HCT116 (cell line): ENCODE measurements around the gene PRKN. TPM values are rescaled to one million over a fixed set of nuclear protein-coding genes. Genes with fewer than 3 reads are reported as not detected.

Experiments used
- ATAC-seq: fragments of 200-7000 bp; cut with Tn5 transposase; 2 replicates; pipeline ENCODE4 v1.9.1; 2020; ENCODE audit warnings: mild to moderate bottlenecking, moderate library complexity
- BruUV-seq: library from RNA; stranded (reverse); fragments of 400-500 nt; replicated peaks from 2 replicates; lab custom pipeline; 2021; lab: Mats Ljungman, UMichigan
- CTCF ChIA-PET: fragments of 300-600 bp; sonication (Branson Sonifier 250); formaldehyde crosslinking; loops from one replicate; lab custom pipeline; 2021; ENCODE audit warnings: antibody characterized with exemption; lab: Charles Lee
- POLR2A ChIA-PET: fragments of 300-600, 350-600 bp; sonication (Branson Sonifier 250); formaldehyde crosslinking; loops from one replicate; lab custom pipeline; 2021; ENCODE audit warnings: antibody characterized with exemption; lab: Charles Lee
- RAD21 ChIA-PET, 2 experiments: fragments of 300-600 bp; sonication (Branson Sonifier 250); formaldehyde crosslinking; loops; one replicate each; lab custom pipeline; 2023; ENCODE audit warnings: low total read pairs in 2 of 2; ENCODE audit not compliant: uncharacterized antibody in 2 of 2, unreplicated experiment in 2 of 2, low non-redundant PET in 1 of 2; lab: Charles Lee
- DNase-seq: peaks from one replicate; pipeline ENCODE4 v3.0.0-alpha.2; 2010; ENCODE audit warnings: low read depth, low spot score
- H2AFZ ChIP-seq: fragments of 200-600 bp; shearing (Covaris generic), sonication (generic); 2 replicates; pipeline ENCODE4 v1.6.1; 2017; ENCODE audit warnings: low read depth, mixed run types, mixed read lengths, antibody characterized with exemption, low read length; ENCODE audit not compliant: poor library complexity, severe bottlenecking
- H3K27ac ChIP-seq: 2 replicates; pipeline ENCODE4 v1.5.1; 2012; ENCODE audit warnings: low read depth, low read length
- H3K27me3 ChIP-seq: fragments of 200-600 bp; sonication (generic); 2 replicates; pipeline ENCODE4 v1.6.1; 2016; ENCODE audit warnings: mixed run types, low read length, mixed read lengths; ENCODE audit not compliant: insufficient read depth
- H3K36me3 ChIP-seq, 2 experiments: fragments of 200-500 bp in 1 of 2; fragments of 200-600 bp in 1 of 2; sonication (Bioruptor generic) in 1 of 2; sonication (generic) in 1 of 2; 2 replicates each; pipeline versions ENCODE4 v1.5.1 to v1.6.1; 2014 to 2016; ENCODE audit warnings: low read length in 2 of 2, inconsistent platforms in 1 of 2, mixed read lengths in 1 of 2, mixed run types in 1 of 2; ENCODE audit not compliant: insufficient read depth in 2 of 2, control insufficient read depth in 1 of 2
- H3K4me1 ChIP-seq, 2 experiments: fragments of 200-600 bp in 1 of 2; sonication (generic) in 1 of 2; 2 replicates each; pipeline versions ENCODE4 v1.5.1 to v1.6.1; 2012 to 2017; ENCODE audit warnings: low read length in 2 of 2, inconsistent platforms in 1 of 2, mild to moderate bottlenecking in 1 of 2, mixed read lengths in 1 of 2, mixed run types in 1 of 2, moderate library complexity in 1 of 2; ENCODE audit not compliant: insufficient read depth in 2 of 2, control insufficient read depth in 1 of 2
- H3K4me2 ChIP-seq: fragments of 200-600 bp; sonication (generic); 2 replicates; pipeline ENCODE4 v1.6.1; 2017; ENCODE audit warnings: mixed run types, low read length, mixed read lengths
- H3K4me3 ChIP-seq, 2 experiments: fragments of 200-600 bp in 1 of 2; sonication (generic) in 1 of 2; replicated peaks in 1 of 2; 2 replicates each; pipeline ENCODE4 v1.5.1; 2011 to 2016; ENCODE audit warnings: low read length in 2 of 2, control low read depth in 1 of 2, low read depth in 1 of 2, mild to moderate bottlenecking in 1 of 2, mixed read lengths in 1 of 2, mixed run types in 1 of 2
- H3K79me2 ChIP-seq: fragments of 200-600 bp; sonication (generic); 2 replicates; pipeline ENCODE4 v1.6.1; 2017; ENCODE audit warnings: mild to moderate bottlenecking, mixed run types, low read length, moderate library complexity, mixed read lengths; ENCODE audit not compliant: insufficient read depth
- H3K9ac ChIP-seq: fragments of 200-600 bp; sonication (generic); 2 replicates; pipeline ENCODE4 v1.6.1; 2016; ENCODE audit warnings: low read length, mixed read lengths
- H3K9me2 ChIP-seq: fragments of 200-600 bp; sonication (generic), shearing (Covaris generic); 2 replicates; pipeline ENCODE4 v1.6.1; 2017; ENCODE audit warnings: mixed run types, mild to moderate bottlenecking, moderate library complexity; ENCODE audit not compliant: insufficient read depth
- H3K9me3 ChIP-seq, 2 experiments: fragments of 200-500 bp in 1 of 2; fragments of 200-600 bp in 1 of 2; sonication (Bioruptor generic) in 1 of 2; sonication (generic) in 1 of 2; 2 replicates each; pipeline ENCODE4 v1.6.1; 2014 to 2017; ENCODE audit warnings: low read length in 2 of 2, mixed read lengths in 2 of 2, inconsistent platforms in 1 of 2, low read depth in 1 of 2, mild to moderate bottlenecking in 1 of 2, mixed run types in 1 of 2, moderate library complexity in 1 of 2; ENCODE audit not compliant: control insufficient read depth in 1 of 2, insufficient read depth in 1 of 2
- H4K20me1 ChIP-seq: fragments of 200-600 bp; sonication (generic), shearing (Covaris generic); 2 replicates; pipeline ENCODE4 v1.6.1; 2017; ENCODE audit warnings: mixed run types, mild to moderate bottlenecking, moderate library complexity; ENCODE audit not compliant: insufficient read depth
- CBX3 ChIP-seq: IDR thresholded peaks from 2 replicates; pipeline ENCODE4 v1.6.1; 2012; ENCODE audit warnings: low read depth
- CEBPB ChIP-seq: IDR thresholded peaks from 2 replicates; pipeline ENCODE4 v1.6.1; 2012; ENCODE audit warnings: low read depth
- CTCF ChIP-seq, 3 experiments: fragments of 200-600 bp in 1 of 3; sonication (generic) in 1 of 3; IDR thresholded peaks in 2 of 3; conservative IDR thresholded peaks in 1 of 3; 2 replicates each; pipeline ENCODE4 v1.5.1; 2012 to 2017; ENCODE audit warnings: low read depth in 2 of 3, low read length in 2 of 3, antibody characterized with exemption in 1 of 3, borderline replicate concordance in 1 of 3, control low read depth in 1 of 3, mild to moderate bottlenecking in 1 of 3, mixed read lengths in 1 of 3, mixed run types in 1 of 3, moderate library complexity in 1 of 3; ENCODE audit not compliant: insufficient read depth in 1 of 3
- EGR1 ChIP-seq: IDR thresholded peaks from 2 replicates; pipeline ENCODE4 v1.6.1; 2012; ENCODE audit warnings: low read depth
- EZH2 ChIP-seq: fragments of 200-600 bp; sonication (generic); IDR thresholded peaks from 2 replicates; pipeline ENCODE4 v1.6.1; 2017; ENCODE audit warnings: antibody characterized with exemption, mixed run types
- EZH2phosphoT487 ChIP-seq: fragments of 200-600 bp; IDR thresholded peaks from 2 replicates; pipeline ENCODE4 v1.6.1; 2018; ENCODE audit warnings: antibody characterized with exemption, borderline replicate concordance
- FOSL1 ChIP-seq: IDR thresholded peaks from 2 replicates; pipeline ENCODE4 v1.6.1; 2012; ENCODE audit warnings: low read depth
- POLR2AphosphoS5 ChIP-seq: IDR thresholded peaks from 2 replicates; pipeline ENCODE4 v1.6.1; 2011; ENCODE audit warnings: mild to moderate bottlenecking, low read depth, low read length, moderate library complexity
- RAD21 ChIP-seq: IDR thresholded peaks from 2 replicates; pipeline ENCODE4 v1.6.1; 2012; ENCODE audit warnings: low read depth, mild to moderate bottlenecking
- REST ChIP-seq: IDR thresholded peaks from 2 replicates; pipeline ENCODE4 v1.6.1; 2012; ENCODE audit warnings: low read depth
- SIN3A ChIP-seq: IDR thresholded peaks from 2 replicates; pipeline ENCODE4 v1.6.1; 2012; ENCODE audit warnings: low read depth
- SP1 ChIP-seq: IDR thresholded peaks from 2 replicates; pipeline ENCODE4 v1.6.1; 2012; ENCODE audit warnings: low read depth
- SRF ChIP-seq: IDR thresholded peaks from 2 replicates; pipeline ENCODE4 v1.6.1; 2012; ENCODE audit warnings: low read depth
- TCF7L2 ChIP-seq: IDR thresholded peaks from 2 replicates; pipeline ENCODE4 v1.7.0; 2011; ENCODE audit warnings: borderline replicate concordance, inconsistent platforms; ENCODE audit not compliant: insufficient read depth, insufficient read length; ENCODE audit errors: extremely low read depth
- YY1 ChIP-seq: IDR thresholded peaks from 2 replicates; pipeline ENCODE4 v1.6.1; 2011; ENCODE audit warnings: low read length, low read depth, moderate library complexity, mild to moderate bottlenecking; ENCODE audit not compliant: insufficient replicate concordance; ENCODE audit errors: extremely low read depth
- ZBTB33 ChIP-seq: IDR thresholded peaks from 2 replicates; pipeline ENCODE4 v1.6.1; 2011; ENCODE audit warnings: mild to moderate bottlenecking, low read length, moderate library complexity; ENCODE audit not compliant: insufficient replicate concordance; ENCODE audit errors: extremely low read depth
- ZFX ChIP-seq: fragments of 450-650 bp; IDR thresholded peaks from 2 replicates; pipeline ENCODE4 v1.6.1; 2017
- ZNF274 ChIP-seq: fragments of 200-500 bp; sonication (Bioruptor generic); IDR thresholded peaks from 2 replicates; pipeline ENCODE4 v1.6.1; 2014; ENCODE audit warnings: mild to moderate bottlenecking, low read depth, low read length, inconsistent platforms
- intact Hi-C: fragments of 100-400 bp; cut with micrococcal nuclease; formaldehyde crosslinking; loops from 2 replicates; pipeline ENCODE4 v1.10.0; 2022
- total RNA-seq: library from RNA; stranded (reverse); gene quantifications from one replicate; pipeline ENCODE4 v1.2.1, GENCODE V29; 2021; ENCODE audit not compliant: unreplicated experiment
- TF ChIP-seq, protein P1 (sequence below): IDR thresholded peaks from 2 replicates; pipeline ENCODE4 v1.6.1; 2012
- TF ChIP-seq, protein P2 (sequence below): IDR thresholded peaks from 2 replicates; pipeline ENCODE4 v1.6.1; 2012

PRKN gene
- total RNA-seq, 1 experiment from 2014 or later, result 2.6 TPM

DNA sequence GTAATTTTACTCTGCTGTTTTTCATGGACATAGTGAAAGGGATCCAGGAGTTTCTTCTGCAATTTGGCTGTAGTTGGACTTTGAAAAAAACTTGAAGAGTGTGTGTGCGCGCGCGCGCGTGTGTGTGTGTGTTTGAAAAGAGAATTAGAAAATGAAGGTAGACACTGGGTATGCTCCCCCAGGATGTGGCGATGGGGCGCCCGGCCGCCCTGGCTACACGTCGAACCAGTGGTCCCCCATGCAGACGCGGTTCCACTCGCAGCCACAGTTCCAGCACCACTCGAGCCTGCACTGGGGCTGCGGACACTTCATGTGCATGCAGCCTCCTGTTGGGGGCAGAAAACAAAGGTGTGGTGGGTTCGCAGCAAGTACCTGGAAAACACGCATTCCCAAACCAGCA is 1377.7 kb downstream of the PRKN start:
- H3K79me2 ChIP-seq, result no peaks in the 10 kb centered on the region
- BruUV-seq, result no TSS peak
- ATAC-seq, result no peak
- no peaks in the 10 kb centered on the region for H3K27me3 ChIP-seq
- H3K9me3 ChIP-seq, result no peaks in the 10 kb centered on the region
- DNase-seq, result no peak
- no peak for TF ChIP-seq EZH2
- TF ChIP-seq, protein P1, sequence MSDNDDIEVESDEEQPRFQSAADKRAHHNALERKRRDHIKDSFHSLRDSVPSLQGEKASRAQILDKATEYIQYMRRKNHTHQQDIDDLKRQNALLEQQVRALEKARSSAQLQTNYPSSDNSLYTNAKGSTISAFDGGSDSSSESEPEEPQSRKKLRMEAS, result no peak
- TF ChIP-seq, protein P2, sequence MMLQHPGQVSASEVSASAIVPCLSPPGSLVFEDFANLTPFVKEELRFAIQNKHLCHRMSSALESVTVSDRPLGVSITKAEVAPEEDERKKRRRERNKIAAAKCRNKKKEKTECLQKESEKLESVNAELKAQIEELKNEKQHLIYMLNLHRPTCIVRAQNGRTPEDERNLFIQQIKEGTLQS, result no peak
- TF ChIP-seq REST, result no peak
- no peak for TF ChIP-seq POLR2AphosphoS5
- TF ChIP-seq EGR1, result no peak
- no peak for TF ChIP-seq SIN3A
- no peak for TF ChIP-seq SP1
- TF ChIP-seq ZNF274, result no peak
- no peak for TF ChIP-seq EZH2phosphoT487
- TF ChIP-seq ZBTB33, result no peak
- TF ChIP-seq FOSL1, result no peak
- TF ChIP-seq ZFX, result no peak
- TF ChIP-seq CEBPB, result no peak
- no peak for TF ChIP-seq CTCF (IDR thresholded peaks at IDR 0.05 in 2 of 3, conservative IDR thresholded peaks at IDR 0.05 in 1 of 3; ENCODE audit: borderline replicate concordance in 1 of 3, insufficient read depth in 1 of 3, low read depth in 2 of 3, low read length in 2 of 3)
- no peak for TF ChIP-seq RAD21
- no peak for TF ChIP-seq TCF7L2
- TF ChIP-seq CBX3, result no peak
- TF ChIP-seq SRF, result no peak
- TF ChIP-seq YY1, result no peak
- H2AFZ ChIP-seq, result peak overlapping the region; percentile 6
- H4K20me1 ChIP-seq, result no peaks in the 10 kb centered on the region
- H3K9me2 ChIP-seq, result no peaks in the 10 kb centered on the region
- ChIA-PET POLR2A (no interaction called here), RAD21 (no interaction called here), CTCF (no interaction called here)
- H3K4me2 ChIP-seq, result no peak overlapping the region
- intact Hi-C loops, result loop anchor here (10.0 kb wide), 1 partner anchor 75 kb away; the partner anchor contains the start of gene AGPAT4
- H3K9ac ChIP-seq, result no peak overlapping the region
- no peak overlapping the region for H3K27ac ChIP-seq
- H3K4me3 ChIP-seq, result no peak overlapping the region
- no peaks in the 10 kb centered on the region for H3K36me3 ChIP-seq
- no peaks in the 10 kb centered on the region for H3K4me1 ChIP-seq
